GM19468 (cell line): ENCODE measurements around the gene AADAC.
"Not testable (repeated sequence)": the region's sequence is repeated elsewhere in the genome, so short reads cannot be mapped to it uniquely, and the experiment has no call there.

Experiments
- ATAC-seq: cut with Tn5 transposase; IDR thresholded peaks from one replicate; pipeline ENCODE4 v1.9.1; 2021; ENCODE audit warnings: mild to moderate bottlenecking, moderate library complexity, moderate number of reproducible peaks; ENCODE audit not compliant: unreplicated experiment; ENCODE audit errors: extremely low read depth

Gene AADAC

GRCh38 chr3:151850065-151850464, 36.1 kb downstream of the AADAC start:
- not testable (repeated sequence) for ATAC-seq

- ATAC-seq = no peak
These were observed 38.3 kb downstream of the AADAC start for GRCh38 chr3:151852074-151852811.

- no peak for ATAC-seq
These were observed 42.2 kb downstream of the AADAC start for GRCh38 chr3:151856118-151856517.

- no peak for ATAC-seq
These were observed 42.7 kb downstream of the AADAC start for GRCh38 chr3:151856641-151857040.

GRCh38 chr3:151859233-151859673, 45.3 kb downstream of the AADAC start:
- ATAC-seq = no peak

GRCh38 chr3:151859905-151860304, 46.0 kb downstream of the AADAC start:
- no peak for ATAC-seq

- ATAC-seq = no peak
These were observed 49.7 kb downstream of the AADAC start for GRCh38 chr3:151863611-151864010.

- ATAC-seq = no peak
These were observed 50.6 kb downstream of the AADAC start for GRCh38 chr3:151864423-151865101.

GRCh38 chr3:151866711-151867410, 52.9 kb downstream of the AADAC start:
- no peak for ATAC-seq

- ATAC-seq = no peak
These were observed 53.8 kb downstream of the AADAC start for GRCh38 chr3:151867666-151868065.

- no peak for ATAC-seq
These were observed 55.3 kb downstream of the AADAC start for GRCh38 chr3:151869181-151869580.

GRCh38 chr3:151871639-151872468, 57.9 kb downstream of the AADAC start:
- ATAC-seq = peak; percentile 67

GRCh38 chr3:151873398-151873797, 59.5 kb downstream of the AADAC start, which contains the start of gene SUCNR1:
Gene SUCNR1 (plus strand): TSS chr3:151873643. CDS start chr3:151879893, 6,250 bp downstream.
- no peak for ATAC-seq

- ATAC-seq = not testable (repeated sequence)
These were observed 60.2 kb downstream of the AADAC start for GRCh38 chr3:151874079-151874478.

- peak; percentile 20 for ATAC-seq
These were observed 61.8 kb downstream of the AADAC start for GRCh38 chr3:151875759-151876158.

- no peak for ATAC-seq
These were observed 63.4 kb downstream of the AADAC start for GRCh38 chr3:151877269-151877668.
